HFF-Myc (cell line): ENCODE data around the gene UBAC2.
"Not testable (repeated sequence)": the region's sequence is repeated elsewhere in the genome, so short reads cannot be mapped to it uniquely, and the experiment has no call there.

ENCODE experiments used
- DNase-seq: peaks from one replicate; pipeline ENCODE4 v3.0.0-alpha.2; 2011; ENCODE audit warnings: low read depth; ENCODE audit errors: extremely low read depth
- H3K4me3 ChIP-seq: replicated peaks from 2 replicates; pipeline ENCODE4 v1.5.1; 2011; ENCODE audit warnings: low read depth, mild to moderate bottlenecking, control low read depth, low read length
- CTCF ChIP-seq: IDR thresholded peaks from 2 replicates; pipeline ENCODE4 v1.5.1; 2012; ENCODE audit warnings: mild to moderate bottlenecking, low read depth, low read length, control low read depth; ENCODE audit errors: missing control alignments

UBAC2 gene

DNA sequence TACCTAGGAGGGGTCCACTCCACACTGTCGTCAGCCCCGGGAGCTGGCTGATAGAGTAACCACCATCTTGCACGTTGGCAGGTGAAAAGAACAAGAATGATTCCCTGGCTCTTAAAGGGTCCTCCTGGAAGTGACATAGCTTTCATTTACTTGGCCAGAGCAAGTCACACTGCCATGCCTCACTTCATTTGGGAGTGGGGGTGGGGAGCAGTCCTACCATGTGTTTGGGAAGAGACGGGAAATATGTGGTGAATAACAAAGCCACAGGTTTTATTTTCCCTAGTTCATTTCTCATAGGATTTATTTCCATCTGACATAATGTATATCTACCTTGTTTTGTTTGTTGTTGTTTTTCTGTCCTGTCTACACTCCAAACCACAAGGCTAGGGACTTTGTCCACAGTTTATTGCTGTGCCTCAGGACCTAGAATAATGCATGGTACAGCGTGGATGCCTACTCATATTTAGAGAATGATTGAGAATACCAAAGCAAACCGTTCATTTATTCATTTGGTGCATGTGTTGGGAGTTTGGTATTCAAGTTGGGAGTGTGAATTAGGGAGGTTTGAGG is 26.8 kb downstream of the UBAC2 start:
- DNase-seq = no peak
- no peak for TF ChIP-seq CTCF
- H3K4me3 ChIP-seq = no peak overlapping the region

- DNase-seq = no peak
- H3K4me3 ChIP-seq = no peak overlapping the region
- no peak for TF ChIP-seq CTCF
These were observed 27.4 kb downstream of the UBAC2 start for GRCh38 chr13:99227909-99228688.

DNA sequence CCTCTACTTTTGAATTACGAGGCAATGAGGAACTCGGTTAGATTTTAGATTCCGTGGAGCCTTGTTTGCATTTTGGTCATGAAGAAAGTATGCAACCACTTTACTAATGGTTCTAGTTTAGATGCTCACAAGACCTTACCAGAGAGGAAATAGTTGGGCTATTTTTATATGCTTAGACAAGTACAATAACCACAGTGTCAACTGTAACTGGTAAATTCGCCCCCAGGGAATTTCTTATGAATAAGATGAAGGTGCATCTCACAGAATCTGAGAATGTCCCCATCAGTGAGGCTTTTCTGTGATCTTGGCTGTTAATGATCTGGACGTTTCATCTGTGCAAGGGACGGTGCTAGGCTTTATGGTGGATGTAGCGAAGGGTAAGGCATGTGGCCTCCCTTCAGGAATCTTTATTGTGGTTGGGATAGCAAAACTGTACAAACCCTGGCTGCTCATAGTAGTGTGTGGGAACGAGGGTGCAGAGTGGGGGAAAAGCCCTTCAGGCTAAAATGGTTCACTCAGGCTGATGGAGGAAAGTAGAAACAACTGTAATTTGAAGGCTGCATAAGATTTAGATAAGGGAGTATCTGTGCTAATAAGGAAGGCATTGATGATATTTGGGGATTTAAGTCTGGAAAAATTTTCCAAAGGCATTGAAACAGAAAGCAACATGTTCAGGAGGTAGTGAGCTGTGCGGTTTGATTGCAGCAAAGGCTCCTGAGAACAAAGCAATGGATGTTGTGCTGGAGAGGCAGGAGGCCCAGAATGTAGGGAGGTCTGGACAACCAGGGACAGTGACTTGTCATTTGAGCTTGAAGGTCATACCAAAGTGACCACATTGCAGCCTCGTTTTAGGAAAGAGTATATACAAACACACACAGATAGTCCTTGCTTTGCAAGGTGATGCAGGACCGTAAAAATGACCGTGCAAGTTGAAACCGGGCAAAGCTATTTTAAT is 28.4 kb downstream of the UBAC2 start:
- no peak overlapping the region; the same call in 1 of the 2 replicates for H3K4me3 ChIP-seq
- TF ChIP-seq CTCF = no peak
- no peak for DNase-seq

DNA sequence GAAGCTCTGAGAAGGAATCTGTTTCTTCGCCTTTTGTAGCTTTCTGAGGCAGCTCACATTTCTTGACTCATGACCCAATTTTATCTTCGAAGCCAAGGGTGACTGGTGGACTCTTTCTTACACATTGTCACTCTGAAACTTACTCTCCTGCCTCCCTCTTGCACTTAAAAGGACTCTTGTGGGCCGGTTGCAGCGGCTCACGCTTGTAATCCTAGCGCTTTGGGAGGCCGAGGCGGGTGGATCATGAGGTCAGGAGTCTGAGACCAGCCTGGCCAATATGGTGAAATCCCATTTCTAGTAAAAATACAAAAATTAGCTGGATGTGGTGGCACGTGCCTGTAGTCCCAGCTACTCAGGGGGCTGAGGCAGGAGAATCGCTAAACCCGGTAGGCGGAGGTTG is 29.9 kb downstream of the UBAC2 start:
- not testable (repeated sequence) for DNase-seq, H3K4me3 ChIP-seq

GRCh38 chr13:99230991-99231390 is 30.3 kb downstream of the UBAC2 start:
- no peak overlapping the region for H3K4me3 ChIP-seq
- TF ChIP-seq CTCF = no peak
- no peak for DNase-seq

DNA sequence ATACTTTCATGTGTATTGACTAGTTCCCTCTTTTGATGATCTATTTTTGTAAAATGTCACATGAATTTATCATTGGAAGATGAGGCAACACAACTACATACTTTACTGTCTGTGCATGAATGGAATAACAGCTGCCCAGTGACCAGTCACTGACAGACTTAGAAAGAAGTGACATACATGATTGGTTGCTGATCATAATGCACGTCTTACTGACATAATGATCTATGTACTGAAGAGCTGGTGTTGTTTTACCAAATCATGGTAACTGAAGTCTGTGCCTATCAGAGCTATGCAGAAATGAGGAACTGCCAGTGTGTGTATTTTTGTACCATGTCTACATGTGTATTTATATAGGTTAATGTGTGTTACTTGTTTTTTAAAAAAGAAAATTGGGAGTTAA is 31.1 kb downstream of the UBAC2 start:
- DNase-seq = no peak
- H3K4me3 ChIP-seq = no peak overlapping the region
- no peak for TF ChIP-seq CTCF
